Measurements from ENCODE around the gene APOOL. TPM values are rescaled to one million over a fixed set of nuclear protein-coding genes. Genes with fewer than 3 reads are reported as not detected.

The APOOL gene
- total and polyA plus RNA-seq, 9 of the 15 experiments (the other 6 are each of a cell fraction or from before 2014, with no cell fraction given), result 4.6 to 20.5 (median 10.2) TPM

- TF ChIP-seq MGA (IDR thresholded peaks at IDR 0.05) (no peak), ZNF354B (CRISPR knock-in tag; IDR thresholded peaks at IDR 0.05) (no peak), PHB2 (IDR thresholded peaks at IDR 0.05; ENCODE audit: low read depth) (no peak), ATF1 (CRISPR knock-in tag; IDR thresholded peaks at IDR 0.05) (no peak), ATF1 (tag; IDR thresholded peaks at IDR 0.05) (0 out of 2 replicates have a peak, but pooled peaks have one; percentile 19), TBP (optimal IDR thresholded peaks at IDR 0.05; ENCODE audit: low read depth, low read length) (no peak), ZBTB7A (IDR thresholded peaks at IDR 0.05; ENCODE audit: borderline replicate concordance, control insufficient read depth, low read depth, low read length) (no peak), GTF2A2 (tag; IDR thresholded peaks at IDR 0.05) (no peak), PRDM10 (IDR thresholded peaks at IDR 0.05; ENCODE audit: partially characterized antibody) (peak; percentile 13), CC2D1A (IDR thresholded peaks at IDR 0.05) (peak; percentile 24; the same call in 1 of the 2 replicates), NFIX (CRISPR knock-in tag; IDR thresholded peaks at IDR 0.05; ENCODE audit: low read depth) (no peak), ZNF76 (CRISPR knock-in tag; IDR thresholded peaks at IDR 0.05; ENCODE audit: borderline replicate concordance) (no peak), ZNF41 (CRISPR knock-in tag; conservative IDR thresholded peaks at IDR 0.05) (no peak), SP2 (IDR thresholded peaks at IDR 0.05; ENCODE audit: extremely low read depth, low read depth, low read length, poor library complexity, severe bottlenecking) (no peak)
Observed at GRCh38 chrX:85003655-85004244, at the start of gene APOOL (continued).
